ENCODE measurements around the gene MASP1. TPM values are rescaled to one million over a fixed set of nuclear protein-coding genes. Genes with fewer than 3 reads are reported as not detected.

Gene MASP1
- polyA plus RNA-seq, 2 of the 4 experiments (the other 2 are of a cell fraction): 0.18 TPM; not detected in 1

DNA sequence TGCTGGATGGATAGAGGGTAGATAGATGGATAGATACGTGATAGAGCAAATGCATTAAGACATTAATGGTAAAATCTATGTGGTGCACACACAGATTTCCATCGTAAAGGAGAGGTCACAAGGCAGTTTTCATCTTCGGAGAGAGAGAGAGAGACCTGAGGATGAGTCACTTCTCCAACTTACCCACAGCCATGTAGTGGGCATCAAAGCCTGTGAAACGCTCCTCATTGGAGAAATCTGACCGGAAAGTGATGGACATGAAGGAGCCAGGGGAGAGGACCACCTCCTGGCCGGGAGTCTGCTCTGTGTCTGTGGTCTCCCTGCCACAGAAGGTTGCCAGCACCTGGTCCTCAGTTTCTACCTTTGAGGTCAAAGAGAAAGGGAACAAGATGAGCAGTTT lies 29.2 kb downstream of the MASP1 start:
- ATAC-seq: no peak
- no peak overlapping the region for H3K4me3 ChIP-seq
- H3K9me3 ChIP-seq: no peaks in the 10 kb centered on the region
- H3K27ac ChIP-seq: no peak overlapping the region
- CTCF ChIA-PET: interaction anchor here (0.6 kb wide), 1 partner anchor 475 kb away, joined by 3 read pairs; no protein-coding TSS in a partner anchor
- no peak for TF ChIP-seq RAD21 (conservative IDR thresholded peaks at IDR 0.05 in 1 of 2, IDR thresholded peaks at IDR 0.05 in 1 of 2)
- no peak for TF ChIP-seq EP300 (IDR thresholded peaks at IDR 0.05)
- TF ChIP-seq HDAC2 (IDR thresholded peaks at IDR 0.05): no peak
- TF ChIP-seq KDM1A (IDR thresholded peaks at IDR 0.05; ENCODE audit: low read depth): no peak
- no peak for TF ChIP-seq RCOR1 (IDR thresholded peaks at IDR 0.05; ENCODE audit: low read depth, low read length)
- TF ChIP-seq, protein P1, sequence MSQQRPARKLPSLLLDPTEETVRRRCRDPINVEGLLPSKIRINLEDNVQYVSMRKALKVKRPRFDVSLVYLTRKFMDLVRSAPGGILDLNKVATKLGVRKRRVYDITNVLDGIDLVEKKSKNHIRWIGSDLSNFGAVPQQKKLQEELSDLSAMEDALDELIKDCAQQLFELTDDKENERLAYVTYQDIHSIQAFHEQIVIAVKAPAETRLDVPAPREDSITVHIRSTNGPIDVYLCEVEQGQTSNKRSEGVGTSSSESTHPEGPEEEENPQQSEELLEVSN (IDR thresholded peaks at IDR 0.05; ENCODE audit: borderline replicate concordance, low read depth): no peak
- TF ChIP-seq, protein P2, sequence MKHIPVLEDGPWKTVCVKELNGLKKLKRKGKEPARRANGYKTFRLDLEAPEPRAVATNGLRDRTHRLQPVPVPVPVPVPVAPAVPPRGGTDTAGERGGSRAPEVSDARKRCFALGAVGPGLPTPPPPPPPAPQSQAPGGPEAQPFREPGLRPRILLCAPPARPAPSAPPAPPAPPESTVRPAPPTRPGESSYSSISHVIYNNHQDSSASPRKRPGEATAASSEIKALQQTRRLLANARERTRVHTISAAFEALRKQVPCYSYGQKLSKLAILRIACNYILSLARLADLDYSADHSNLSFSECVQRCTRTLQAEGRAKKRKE (CRISPR knock-in tag; IDR thresholded peaks at IDR 0.05; ENCODE audit: low read depth): no peak
- H3K4me2 ChIP-seq: no peak overlapping the region
- peaks cover 25% of the 10 kb centered on the region for H3K4me1 ChIP-seq
- WGBS (ENCODE audit: missing lambda C conversion rate): 86% methylated on average over 6 of the region's 6 CpGs
- no peak for FAIRE-seq
- no peak for DNase-seq (ENCODE audit: low read depth in 1 of 2, low spot score in 1 of 2)
- POLR2A ChIA-PET: no interaction called here

DNA sequence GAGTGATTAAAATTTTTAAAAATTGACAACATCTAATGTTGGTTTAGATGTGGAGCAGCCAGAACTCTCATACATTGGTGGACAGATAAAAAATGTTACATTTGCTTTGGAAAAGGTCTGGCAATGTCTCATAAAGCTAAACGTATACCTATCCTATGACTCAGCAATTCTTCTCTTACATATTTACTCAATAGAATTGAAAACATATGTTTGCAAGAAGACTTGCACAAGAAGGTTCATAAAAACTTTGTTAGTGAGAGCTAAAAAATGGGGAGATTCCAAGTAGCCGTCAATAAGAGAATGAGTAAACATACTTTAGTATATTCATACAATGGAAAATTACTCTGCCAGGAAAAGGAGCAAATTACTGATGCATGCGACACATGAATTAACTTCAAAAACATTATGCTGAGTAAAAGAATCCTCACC lies 30.0 kb downstream of the MASP1 start:
- ChIA-PET CTCF (no interaction called here), POLR2A (no interaction called here)
- H3K9me3 ChIP-seq: no peaks in the 10 kb centered on the region
- FAIRE-seq (no peak), ATAC-seq (no peak), DNase-seq (ENCODE audit: low read depth in 1 of 2, low spot score in 1 of 2) (no peak)
- H3K4me3 ChIP-seq: no peak overlapping the region
- H3K4me2 ChIP-seq: no peak overlapping the region
- TF ChIP-seq, protein P3, sequence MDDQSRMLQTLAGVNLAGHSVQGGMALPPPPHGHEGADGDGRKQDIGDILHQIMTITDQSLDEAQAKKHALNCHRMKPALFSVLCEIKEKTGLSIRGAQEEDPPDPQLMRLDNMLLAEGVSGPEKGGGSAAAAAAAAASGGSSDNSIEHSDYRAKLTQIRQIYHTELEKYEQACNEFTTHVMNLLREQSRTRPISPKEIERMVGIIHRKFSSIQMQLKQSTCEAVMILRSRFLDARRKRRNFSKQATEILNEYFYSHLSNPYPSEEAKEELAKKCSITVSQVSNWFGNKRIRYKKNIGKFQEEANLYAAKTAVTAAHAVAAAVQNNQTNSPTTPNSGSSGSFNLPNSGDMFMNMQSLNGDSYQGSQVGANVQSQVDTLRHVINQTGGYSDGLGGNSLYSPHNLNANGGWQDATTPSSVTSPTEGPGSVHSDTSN (IDR thresholded peaks at IDR 0.05): no peak
- TF ChIP-seq MAFK (IDR thresholded peaks at IDR 0.05; ENCODE audit: partially characterized antibody) (peak; percentile 87), RCOR1 (IDR thresholded peaks at IDR 0.05; ENCODE audit: low read depth, low read length) (no peak), NFE2L2 (conservative IDR thresholded peaks at IDR 0.05; ENCODE audit: low read length) (peak; percentile 78), NR3C1 (IDR thresholded peaks at IDR 0.05) (no peak), POLR2AphosphoS2 (conservative IDR thresholded peaks at IDR 0.05; ENCODE audit: low read length) (no peak), HDAC2 (IDR thresholded peaks at IDR 0.05) (no peak), SREBF2 (IDR thresholded peaks at IDR 0.05) (no peak), ZNF302 (CRISPR knock-in tag; IDR thresholded peaks at IDR 0.05) (no peak)
- TF ChIP-seq, protein P1 (IDR thresholded peaks at IDR 0.05; ENCODE audit: borderline replicate concordance, low read depth): no peak
- peaks cover 25% of the 10 kb centered on the region for H3K4me1 ChIP-seq
- whole genome bisulfite sequencing (ENCODE audit: missing lambda C conversion rate): 36% methylated on average over 3 of the region's 3 CpGs
- H3K27ac ChIP-seq: no peak overlapping the region

DNA sequence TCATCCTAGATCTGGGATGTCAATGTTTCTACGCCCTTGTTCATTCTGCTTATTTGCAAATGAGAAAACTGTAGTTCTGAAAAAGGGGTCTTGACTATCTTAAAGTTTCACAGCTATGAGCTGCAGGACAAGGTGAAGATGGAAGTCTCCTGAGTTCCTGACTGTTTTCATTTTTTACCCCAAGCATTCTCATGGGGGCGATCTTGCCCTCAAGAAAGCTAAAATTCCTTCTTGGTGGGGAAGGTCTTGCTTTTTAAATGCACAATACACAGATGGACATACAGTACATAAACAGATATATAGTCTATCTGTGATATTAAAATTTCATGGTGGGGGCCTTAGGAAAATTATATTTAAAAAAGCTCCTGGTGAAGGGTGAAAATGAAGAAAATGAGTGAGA lies 32.4 kb downstream of the MASP1 start:
- CTCF ChIA-PET: interaction anchor here (1.2 kb wide), 1 partner anchor 39 kb away, joined by 3 read pairs; no protein-coding TSS in a partner anchor

More for the DNA sequence above, 32.4 kb downstream of the MASP1 start:
- Histone ChIP-seq H3K27ac (no peak overlapping the region), H3K4me1 (peaks cover 13% of the 10 kb centered on the region; the same call in 2 of the 3 replicates), H3K4me3 (no peak overlapping the region), H3K4me2 (no peak overlapping the region), H3K9me3 (no peaks in the 10 kb centered on the region)
- ATAC-seq (no peak), FAIRE-seq (no peak), DNase-seq (ENCODE audit: low read depth in 1 of 2, low spot score in 1 of 2) (no peak)
- 22% methylated on average over 2 of the region's 2 CpGs for WGBS (ENCODE audit: missing lambda C conversion rate)
- TF ChIP-seq TP53 (CRISPR knock-in tag; IDR thresholded peaks at IDR 0.05): no peak
- TF ChIP-seq NPAS2 (CRISPR knock-in tag; IDR thresholded peaks at IDR 0.05; ENCODE audit: borderline replicate concordance): no peak
- no peak for TF ChIP-seq PHF8 (IDR thresholded peaks at IDR 0.05; ENCODE audit: borderline replicate concordance, low read depth)
- no peak for TF ChIP-seq MYC (IDR thresholded peaks at IDR 0.05; ENCODE audit: borderline replicate concordance, low read length)
- no peak for TF ChIP-seq RCOR1 (IDR thresholded peaks at IDR 0.05; ENCODE audit: low read depth, low read length)
- TF ChIP-seq POLR2A (IDR thresholded peaks at IDR 0.05; ENCODE audit: low read length): no peak
- TF ChIP-seq, protein P4, sequence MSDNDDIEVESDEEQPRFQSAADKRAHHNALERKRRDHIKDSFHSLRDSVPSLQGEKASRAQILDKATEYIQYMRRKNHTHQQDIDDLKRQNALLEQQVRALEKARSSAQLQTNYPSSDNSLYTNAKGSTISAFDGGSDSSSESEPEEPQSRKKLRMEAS (IDR thresholded peaks at IDR 0.05): no peak
- no peak for TF ChIP-seq CBX2 (IDR thresholded peaks at IDR 0.05; ENCODE audit: borderline replicate concordance, low read depth)
- no peak for TF ChIP-seq CBX8 (IDR thresholded peaks at IDR 0.05)
- TF ChIP-seq MAZ (IDR thresholded peaks at IDR 0.05; ENCODE audit: borderline replicate concordance, low read depth, low read length): no peak
- no peak for TF ChIP-seq HDAC2 (IDR thresholded peaks at IDR 0.05)
- no peak for TF ChIP-seq EP300 (IDR thresholded peaks at IDR 0.05)
- no peak for TF ChIP-seq KDM5A (IDR thresholded peaks at IDR 0.05)
- TF ChIP-seq, protein P5, sequence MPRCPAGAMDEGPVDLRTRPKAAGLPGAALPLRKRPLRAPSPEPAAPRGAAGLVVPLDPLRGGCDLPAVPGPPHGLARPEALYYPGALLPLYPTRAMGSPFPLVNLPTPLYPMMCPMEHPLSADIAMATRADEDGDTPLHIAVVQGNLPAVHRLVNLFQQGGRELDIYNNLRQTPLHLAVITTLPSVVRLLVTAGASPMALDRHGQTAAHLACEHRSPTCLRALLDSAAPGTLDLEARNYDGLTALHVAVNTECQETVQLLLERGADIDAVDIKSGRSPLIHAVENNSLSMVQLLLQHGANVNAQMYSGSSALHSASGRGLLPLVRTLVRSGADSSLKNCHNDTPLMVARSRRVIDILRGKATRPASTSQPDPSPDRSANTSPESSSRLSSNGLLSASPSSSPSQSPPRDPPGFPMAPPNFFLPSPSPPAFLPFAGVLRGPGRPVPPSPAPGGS (IDR thresholded peaks at IDR 0.05): no peak
- TF ChIP-seq RAD21 (conservative IDR thresholded peaks at IDR 0.05 in 1 of 2, IDR thresholded peaks at IDR 0.05 in 1 of 2): no peak
- TF ChIP-seq, protein P6, sequence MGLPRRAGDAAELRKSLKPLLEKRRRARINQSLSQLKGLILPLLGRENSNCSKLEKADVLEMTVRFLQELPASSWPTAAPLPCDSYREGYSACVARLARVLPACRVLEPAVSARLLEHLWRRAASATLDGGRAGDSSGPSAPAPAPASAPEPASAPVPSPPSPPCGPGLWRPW (IDR thresholded peaks at IDR 0.05): no peak
- no peak for TF ChIP-seq ZNF302 (CRISPR knock-in tag; IDR thresholded peaks at IDR 0.05)
- TF ChIP-seq POLR2AphosphoS2 (conservative IDR thresholded peaks at IDR 0.05; ENCODE audit: low read length): no peak
- POLR2A ChIA-PET: no interaction called here
